Heart right ventricle (tissue), 16 donors: ENCODE data around the gene INPP5A. TPM values are rescaled to one million over a fixed set of nuclear protein-coding genes. Genes with fewer than 3 reads are reported as not detected.

ENCODE experiments used
- ATAC-seq, 8 donors: fragments of 200-7000 bp; cut with Tn5 transposase; one replicate each; pipeline ENCODE4 v1.9.1; 2020; ENCODE audit warnings: mild to moderate bottlenecking in 8 of 8, moderate library complexity in 8 of 8, moderate number of reproducible peaks in 1 of 8
- DNase-seq, 2 donors: peaks; one replicate each; pipeline ENCODE4 v3.0.0-alpha.2; 2020
- H3K27ac ChIP-seq, 10 donors: fragments of 200-600 bp; sonication (generic) in 2 of 10; one replicate each; pipeline versions ENCODE4 v1.5.0 to v1.8.0; 2020 to 2022; ENCODE audit warnings: mild to moderate bottlenecking in 3 of 10
- H3K27me3 ChIP-seq, 7 donors: fragments of 200-600 bp; one replicate each; pipeline ENCODE4 v1.8.0; 2021 to 2022; ENCODE audit warnings: mild to moderate bottlenecking in 2 of 7
- H3K36me3 ChIP-seq, 9 donors: fragments of 200-600 bp; sonication (generic) in 1 of 9; one replicate each; pipeline versions ENCODE4 v1.5.0 to v1.8.0; 2020 to 2022; ENCODE audit warnings: mild to moderate bottlenecking in 2 of 9
- H3K4me1 ChIP-seq, 9 donors: fragments of 200-600 bp; sonication (generic) in 1 of 9; one replicate each; pipeline versions ENCODE4 v1.5.0 to v1.8.0; 2020 to 2022; ENCODE audit warnings: mild to moderate bottlenecking in 4 of 9
- H3K4me3 ChIP-seq, 10 donors: fragments of 200-600 bp; sonication (generic) in 2 of 10; one replicate each; pipeline versions ENCODE4 v1.5.0 to v1.8.0; 2020 to 2022; ENCODE audit warnings: mild to moderate bottlenecking in 7 of 10, moderate library complexity in 2 of 10
- H3K9me3 ChIP-seq, 11 donors: fragments of 200-600 bp in 10 of 11; sonication (generic) in 2 of 11; one replicate each; pipeline versions ENCODE4 v1.5.0 to v1.8.0; 2013 to 2022; ENCODE audit warnings: mild to moderate bottlenecking in 2 of 11, control low read depth in 1 of 11, moderate library complexity in 1 of 11
- CTCF ChIP-seq, 9 donors: fragments of 200-600 bp; sonication (generic) in 2 of 9; IDR thresholded peaks; one replicate each; pipeline versions ENCODE4 v1.5.0 to v1.8.0; 2021 to 2022; ENCODE audit warnings: antibody characterized with exemption in 9 of 9, mild to moderate bottlenecking in 5 of 9, moderate library complexity in 1 of 9
- WGBS, 2 donors: extraction: QIAGEN DNeasy Blood & Tissue Kit; methylation state at CpG; one replicate each; pipeline ENCODE4 v1.1.7; 2013; ENCODE audit warnings: inconsistent platforms in 1 of 2; 5-methylcytosine and 5-hydroxymethylcytosine counted together
- intact Hi-C, 10 donors: fragments of 100-400 bp; cut with DNase I; formaldehyde crosslinking; loops; one replicate each; pipeline versions ENCODE4 v1.11.1 to v1.14.2; 2022
- polyA plus RNA-seq, 2 donors: library from polyadenylated mRNA; stranded (reverse); fragments of 200-250 nt; gene quantifications; one replicate each; pipeline ENCODE4 v1.2.3, GENCODE V29; 2013
- total RNA-seq, 10 donors: library from RNA; stranded (reverse); fragmentation: NEBNext Ultra II Directional in 3 of 10; extraction: Animal tissue kit (Norgen Biotek cat#: 25700) in 3 of 10; gene quantifications; one replicate each; pipeline versions ENCODE4 v1.2.1 to v1.2.4, GENCODE V29; 2021 to 2023
- donor health status: Arrhythmogenic right ventricular cardiomyopathy.
- donor health status: ischemic (EF 13 %, LVEDD 7.1; RV severe dilation, severe dysfunction).
- donor health status: healthy with polysubstance abuse.
- donor health status: DM: no; HTN: yes; CAD: no.
- donor health status: DM: no; HTN: no; CAD: no.
- donor health status: ischemic (EF 25% LVEDD 6.9; RV normal size, moderate dysfunction).
- donor health status: ischemic (EF 25% LVEDD 5.7; RV mildly dilated, moderate dysfunction).
- donor health status: healthy.
- donor health status: DM: yes; HTN: yes; CAD: no.
- donor health status: Ischemic cardiomyopathy.
- donor health status: ischemic (EF 35%, LVEDD 5.7; RV mildly dilated, moderate dysfunction).
- donor health status: nonischemic (EF 11% LVEDD 7.7; RV severe dilation, severe dysfunction).
- donor health status: DM: yes; HTN: yes; CAD: no.
- donor health status: PGD.
- donor health status: ischemic (EF 29% LVEDD 5.4; RV normal size, mild dysfunction).
- donor health status: nonischemic (EF 23%, LVEDD 6.1; RV moderate dilation, normal function).

The INPP5A gene
- total and polyA plus RNA-seq, 12 donors: 30.4 to 122 (median 106) TPM

- WGBS, 2 donors: 70 to 71% methylated on average over 28 of the region's 28 CpGs
- Histone ChIP-seq H3K4me3 (peak overlapping the region in 1 of 10 donors; percentile 35), H3K9me3 (no peaks in the 10 kb centered on the region), H3K36me3 (peaks cover 0 to 12% (median 0%) of the 10 kb centered on the region in 9 donors), H3K27me3 (no peaks in the 10 kb centered on the region), H3K27ac (peak overlapping the region in 1 of 10 donors; percentile 53), H3K4me1 (peaks cover 26 to 92% (median 74%) of the 10 kb centered on the region in 9 donors)
- no peak for TF ChIP-seq CTCF (IDR thresholded peaks at IDR 0.05)
- intact Hi-C loops: loop anchor here in 2 of 10 donors (5.0 to 10.0 kb wide), 2 partner anchors 33 to 81 kb away; no protein-coding TSS in a partner anchor
- DNase-seq: no peak
- no peak for ATAC-seq
Observed at GRCh38 chr10:132543916-132544743, 6.5 kb downstream of the INPP5A start.

DNA sequence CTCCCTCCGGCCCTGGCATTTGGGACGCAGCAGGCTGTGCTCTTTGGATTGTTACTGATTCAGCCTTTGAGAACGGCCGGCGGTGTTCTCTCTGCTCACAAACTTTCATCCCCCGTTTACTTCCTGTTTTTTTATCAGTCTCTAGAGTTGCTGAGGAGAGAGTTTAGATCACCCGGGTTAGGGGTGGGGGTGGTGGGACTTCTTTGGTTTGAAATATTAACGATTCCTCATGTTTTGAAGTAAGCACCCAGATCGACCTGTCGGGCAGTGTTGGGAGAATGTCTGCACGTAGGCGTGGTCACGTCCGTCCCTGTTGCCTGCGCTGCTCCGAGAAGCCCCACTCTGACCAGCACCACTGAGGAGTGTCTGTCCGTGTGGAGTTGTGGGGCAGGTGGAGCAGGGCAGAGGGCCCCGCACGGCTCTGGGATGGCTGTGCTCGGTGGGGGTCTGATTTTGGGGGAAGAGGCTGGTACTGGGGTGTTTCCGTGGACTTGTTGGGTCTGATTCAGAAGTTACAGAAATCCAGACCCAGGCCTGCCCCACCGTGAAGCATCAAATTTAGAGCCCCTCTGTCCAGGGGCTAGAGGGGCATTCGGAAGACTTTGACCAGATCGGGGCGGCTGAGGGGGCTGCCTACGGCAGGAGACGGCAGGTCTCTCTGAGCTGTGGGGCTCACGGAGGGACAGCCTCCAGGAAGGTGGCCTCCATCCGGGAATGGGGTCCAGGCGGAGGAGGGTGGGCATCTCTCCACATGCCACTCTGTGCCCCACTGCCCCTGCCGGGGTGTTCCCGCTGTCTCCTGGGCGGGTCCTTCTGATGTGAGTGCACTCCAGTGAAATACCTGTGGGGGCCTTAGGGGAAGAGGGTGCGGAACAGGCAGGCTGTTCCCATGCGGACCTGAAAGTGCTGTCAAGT is 7.4 kb downstream of the INPP5A start:
- Histone ChIP-seq H3K27me3 (no peaks in the 10 kb centered on the region), H3K4me1 (peaks cover 23 to 89% (median 71%) of the 10 kb centered on the region in 9 donors), H3K9me3 (no peaks in the 10 kb centered on the region), H3K36me3 (peaks cover 0 to 12% (median 0%) of the 10 kb centered on the region in 9 donors), H3K27ac (peak overlapping the region in 1 of 10 donors; percentile 53), H3K4me3 (peak overlapping the region in 1 of 10 donors; percentile 35)
- peak in 1 of 8 donors; percentile 34 for ATAC-seq
- TF ChIP-seq CTCF (IDR thresholded peaks at IDR 0.05): no peak
- no peak for DNase-seq
- intact Hi-C loops: loop anchor here in 2 of 10 donors (5.0 to 10.0 kb wide), 2 partner anchors 32 to 80 kb away; no protein-coding TSS in a partner anchor
- WGBS, 2 donors: 67 to 68% methylated on average over 35 of the region's 35 CpGs

GRCh38 chr10:132545659-132546367 is 8.2 kb downstream of the INPP5A start:
- H3K36me3 ChIP-seq: peaks cover 0 to 12% (median 0%) of the 10 kb centered on the region in 9 donors
- H3K4me3 ChIP-seq: no peak overlapping the region
- H3K27me3 ChIP-seq: no peaks in the 10 kb centered on the region
- 92% methylated on average over 34 of the region's 34 CpGs for WGBS, 2 donors
- no peaks in the 10 kb centered on the region for H3K9me3 ChIP-seq
- no peak for DNase-seq
- H3K4me1 ChIP-seq: peaks cover 24 to 89% (median 71%) of the 10 kb centered on the region in 9 donors
- intact Hi-C loops: loop anchor here in 1 of 10 donors (10.0 kb wide), 1 partner anchor 79 kb away; no protein-coding TSS in a partner anchor
- no peak for ATAC-seq
- H3K27ac ChIP-seq: no peak overlapping the region
- no peak for TF ChIP-seq CTCF (IDR thresholded peaks at IDR 0.05)
